Lower leg skin (tissue), 4 donors: ENCODE results near the gene NDUFAF4. TPM values are rescaled to one million over a fixed set of nuclear protein-coding genes. Genes with fewer than 3 reads are reported as not detected.
A peak's percentile ranks its signal among the peaks of the same experiment; 100 is the strongest.

Experiments used
- DNase-seq, 2 donors: peaks; one replicate each; pipeline ENCODE4 v3.0.0-alpha.2; 2019; ENCODE audit warnings: low spot score in 2 of 2
- H3K4me3 ChIP-seq: fragments of 200-600 bp; sonication (generic); 2 replicates; pipeline ENCODE4 v1.5.1; 2017; ENCODE audit warnings: mild to moderate bottlenecking, low read depth; ENCODE audit not compliant: poor library complexity, severe bottlenecking
- CTCF ChIP-seq, 3 donors: fragments of 450-650 bp; IDR thresholded peaks; one replicate each; pipeline ENCODE4 v1.5.1; 2016; ENCODE audit warnings: antibody characterized with exemption in 3 of 3, mild to moderate bottlenecking in 3 of 3, moderate library complexity in 2 of 3
- POLR2A ChIP-seq, 2 donors: fragments of 450-650 bp; IDR thresholded peaks; one replicate each; pipeline ENCODE4 v1.6.1; 2016 to 2017; ENCODE audit warnings: antibody characterized with exemption in 2 of 2, mild to moderate bottlenecking in 1 of 2, moderate library complexity in 1 of 2
- WGBS, 2 donors: methylation state at CpG; one replicate each; pipeline ENCODE4 v1.1.5; 2018; 5-methylcytosine and 5-hydroxymethylcytosine counted together
- intact Hi-C: fragments of 100-400 bp; cut with DNase I; formaldehyde crosslinking; loops from one replicate; pipeline ENCODE4 v1.15.0; 2023; ENCODE audit warnings: low total_unique reads
- total RNA-seq, 4 donors: library from RNA; depleted of rRNA; stranded (reverse); fragments of >200 nt; gene quantifications; one replicate each; pipeline ENCODE4 v1.1.0, GENCODE V29; 2016

The NDUFAF4 gene
- total RNA-seq, result 10 to 100 TPM in 3 of 4 donors, 1 to 10 TPM in 1; 6.7 to 19.6 (median 16.4) TPM

GRCh38 chr6:96897396-96898240, at the start of gene NDUFAF4:
TSS of gene NDUFAF4 (minus strand) at chr6:96897891. CDS start at chr6:96897801, 90 bp downstream.
- intact Hi-C loops, result loop anchor here (5.0 kb wide), 1 partner anchor 155 kb away; no protein-coding TSS in a partner anchor

GRCh38 chr6:96947055-96947454, 49.4 kb upstream of the NDUFAF4 start:
- intact Hi-C loops, result no loop called here
- 85 to 88% methylated on average over 3 of the region's 3 CpGs for WGBS, 2 donors
- no peak for TF ChIP-seq POLR2A (IDR thresholded peaks at IDR 0.05)
- TF ChIP-seq CTCF (IDR thresholded peaks at IDR 0.05), result no peak
- no peak for DNase-seq
- no peak overlapping the region for H3K4me3 ChIP-seq

More at GRCh38 chr6:96897396-96898240, at the start of gene NDUFAF4:
- DNase-seq, result peak; percentile 93 to 99
- H3K4me3 ChIP-seq, result peak within 1 kb of the TSS; percentile 82
- WGBS, 2 donors, result 0 to 1% methylated on average over 39 to 43 of the region's 71 CpGs
- TF ChIP-seq CTCF (IDR thresholded peaks at IDR 0.05) (no peak), POLR2A (IDR thresholded peaks at IDR 0.05) (no peak)

- TF ChIP-seq POLR2A (IDR thresholded peaks at IDR 0.05) (no peak), CTCF (IDR thresholded peaks at IDR 0.05) (no peak)
- intact Hi-C loops, result no loop called here
- no peak overlapping the region for H3K4me3 ChIP-seq
- no peak for DNase-seq
- WGBS, 2 donors, result 32 to 33% methylated on average over 9 of the region's 9 CpGs
Observed at GRCh38 chr6:96943555-96944215, 46.0 kb upstream of the NDUFAF4 start.

- intact Hi-C loops, result no loop called here
- no peak for DNase-seq
- no peak overlapping the region for H3K4me3 ChIP-seq
- TF ChIP-seq POLR2A (IDR thresholded peaks at IDR 0.05) (no peak), CTCF (IDR thresholded peaks at IDR 0.05) (no peak)
- WGBS, 2 donors, result 54 to 58% methylated on average over 2 of the region's 2 CpGs
Observed at GRCh38 chr6:96942676-96943075, 45.0 kb upstream of the NDUFAF4 start.

- DNase-seq, result no peak
- no peak overlapping the region for H3K4me3 ChIP-seq
- intact Hi-C loops, result no loop called here
- TF ChIP-seq POLR2A (IDR thresholded peaks at IDR 0.05) (no peak), CTCF (IDR thresholded peaks at IDR 0.05) (no peak)
Observed at GRCh38 chr6:96940322-96940721, 42.6 kb upstream of the NDUFAF4 start.
